K562 (cell line): ENCODE measurements around the gene TMC5. TPM values are rescaled to one million over a fixed set of nuclear protein-coding genes. Genes with fewer than 3 reads are reported as not detected.

Experiments used
- ATAC-seq: fragments of 200-7000 bp; cut with Tn5 transposase; 3 replicates; pipeline ENCODE4 v1.9.1; 2020; ENCODE audit warnings: moderate library complexity
- BruUV-seq: library from RNA; stranded (reverse); fragments of 400-500 nt; replicated peaks from 2 replicates; lab custom pipeline; 2021; lab: Mats Ljungman, UMichigan
- CTCF ChIA-PET: fragments of 300-600 bp; formaldehyde crosslinking; extraction: SDS; loops from one replicate; lab custom pipeline; 2021; ENCODE audit warnings: low intra/inter-chr PET ratio; lab: Yijun Ruan, JAX
- POLR2A ChIA-PET: fragments of 300-600, 350-650 bp; sonication (Branson Sonifier 250); formaldehyde crosslinking; extraction: SDS; loops from one replicate; lab custom pipeline; 2021; ENCODE audit warnings: antibody characterized with exemption, inconsistent platforms; lab: Yijun Ruan, JAX
- DNase-seq, 4 experiments: peaks; one replicate each; pipeline versions ENCODE4 v3.0.0 to v3.0.0-alpha.2; 2011 to 2018; ENCODE audit warnings: low spot score in 3 of 4, mixed read lengths in 3 of 4; ENCODE audit errors: extremely low read depth in 1 of 4
- FAIRE-seq: peaks from 2 replicates; lab custom pipeline; 2011; peaks lifted over from hg19 to GRCh38; lab: Jason Lieb, UNC
- H2AFZ ChIP-seq: 2 replicates; pipeline ENCODE4 v1.6.0; 2011; ENCODE audit warnings: low read depth, low read length, control low read depth, inconsistent platforms
- H3K27ac ChIP-seq: fragments of 200-600 bp; 3 replicates; pipeline ENCODE4 v1.8.0; 2011; ENCODE audit warnings: low read depth, mild to moderate bottlenecking, control low read depth, inconsistent platforms, low read length, moderate library complexity, mixed read lengths; ENCODE audit errors: extremely low read depth
- H3K27me3 ChIP-seq, 2 experiments: fragments of 300-600 bp in 1 of 2; 2 replicates in 1 of 2; 3 replicates in 1 of 2; pipeline versions ENCODE4 v1.6.0 to v1.8.0; 2011; ENCODE audit warnings: inconsistent platforms in 2 of 2, low read length in 2 of 2, mild to moderate bottlenecking in 1 of 2, mixed read lengths in 1 of 2, moderate library complexity in 1 of 2; ENCODE audit not compliant: control insufficient read depth in 2 of 2, insufficient read depth in 2 of 2
- H3K36me3 ChIP-seq: fragments of 300-600 bp; 3 replicates; pipeline ENCODE4 v1.8.0; 2011; ENCODE audit warnings: mild to moderate bottlenecking, low read length, inconsistent platforms; ENCODE audit not compliant: control insufficient read depth, insufficient read depth
- H3K4me1 ChIP-seq, 2 experiments: fragments of 200-600 bp in 1 of 2; replicated peaks in 1 of 2; 2 replicates in 1 of 2; 3 replicates in 1 of 2; pipeline versions ENCODE4 v1.5.1 to v1.8.0; 2011; ENCODE audit warnings: inconsistent platforms in 2 of 2, low read length in 2 of 2, mild to moderate bottlenecking in 1 of 2, mixed read lengths in 1 of 2, moderate library complexity in 1 of 2; ENCODE audit not compliant: control insufficient read depth in 2 of 2, insufficient read depth in 2 of 2
- H3K4me2 ChIP-seq: 2 replicates; pipeline ENCODE4 v1.6.1; 2011; ENCODE audit warnings: low read length, control low read depth, inconsistent platforms, mixed read lengths; ENCODE audit not compliant: insufficient read depth
- H3K4me3 ChIP-seq: fragments of 200-600 bp; sonication (generic), shearing (Covaris generic); 2 replicates; pipeline ENCODE4 v1.5.1; 2016; ENCODE audit warnings: control low read depth, inconsistent platforms
- H3K79me2 ChIP-seq: fragments of 200-600 bp; 3 replicates; pipeline ENCODE4 v1.8.0; 2011; ENCODE audit warnings: low read length, inconsistent platforms; ENCODE audit not compliant: control insufficient read depth, insufficient read depth
- H3K9ac ChIP-seq, 2 experiments: 2 replicates each; pipeline versions ENCODE4 v1.6.0 to v1.6.1; 2011; ENCODE audit warnings: low read depth in 2 of 2, low read length in 2 of 2, control low read depth in 1 of 2, inconsistent platforms in 1 of 2, mild to moderate bottlenecking in 1 of 2, mixed read lengths in 1 of 2; ENCODE audit not compliant: insufficient read depth in 1 of 2
- H3K9me1 ChIP-seq: one replicate; pipeline ENCODE4 v1.6.0; 2011; ENCODE audit warnings: inconsistent platforms, mild to moderate bottlenecking, low read length, moderate library complexity; ENCODE audit not compliant: control insufficient read depth, insufficient read depth
- H3K9me3 ChIP-seq: replicated peaks from 2 replicates; pipeline ENCODE4 v1.5.1; 2011; ENCODE audit warnings: low read depth, low read length, inconsistent platforms; ENCODE audit not compliant: control insufficient read depth, insufficient read depth
- H4K20me1 ChIP-seq: replicated peaks from 2 replicates; pipeline ENCODE4 v1.6.1; 2011; ENCODE audit warnings: low read length, inconsistent platforms, mixed read lengths; ENCODE audit not compliant: control insufficient read depth, insufficient read depth
- GTF2E2 ChIP-seq: fragments of 200-800 bp; sonication (Bioruptor generic); IDR thresholded peaks from 2 replicates; pipeline ENCODE4 v1.6.1; 2016; ENCODE audit warnings: missing genetic modification characterization, missing compliant biosample characterization
- ID3 ChIP-seq, 2 experiments: fragments of 250-450 bp in 1 of 2; fragments of 450-650 bp in 1 of 2; sonication (Bioruptor Pico) in 1 of 2; IDR thresholded peaks; 2 replicates each; pipeline versions ENCODE4 v1.6.1 to v1.8.0; 2016 to 2021; ENCODE audit warnings: mild to moderate bottlenecking in 2 of 2, moderate library complexity in 2 of 2, missing compliant biosample characterization in 1 of 2, missing genetic modification characterization in 1 of 2
- MAFG ChIP-seq: fragments of 450-650 bp; conservative IDR thresholded peaks from 2 replicates; pipeline ENCODE4 v1.6.1; 2016; ENCODE audit warnings: missing genetic modification characterization, missing compliant biosample characterization
- MYC ChIP-seq, 2 experiments: fragments of 250-450 bp in 1 of 2; sonication (Bioruptor Pico) in 1 of 2; IDR thresholded peaks; 2 replicates each; pipeline versions ENCODE4 v1.5.1 to v1.6.1; 2012 to 2021; ENCODE audit warnings: low read depth in 2 of 2, borderline replicate concordance in 1 of 2, improper control_type of control experiment in 1 of 2, low read length in 1 of 2, mild to moderate bottlenecking in 1 of 2, moderate library complexity in 1 of 2
- RBM25 ChIP-seq: fragments of 200-400 bp; formaldehyde crosslinking; IDR thresholded peaks from 2 replicates; pipeline ENCODE4 v1.6.1; 2018; ENCODE audit warnings: low read length, low read depth, moderate library complexity; ENCODE audit not compliant: severe bottlenecking
- RCOR1 ChIP-seq, 2 experiments: IDR thresholded peaks; 2 replicates each; pipeline ENCODE4 v1.6.1; 2012; ENCODE audit warnings: low read depth in 2 of 2, low read length in 2 of 2, borderline replicate concordance in 1 of 2, improper control_type of control experiment in 1 of 2
- SAFB ChIP-seq: fragments of 200-400 bp; formaldehyde crosslinking; IDR thresholded peaks from 2 replicates; pipeline ENCODE4 v1.6.1; 2017; ENCODE audit warnings: low read depth, low read length, borderline replicate concordance
- WGBS: fragments of 100-300 bp; shearing (Covaris generic); methylation state at CpG from one replicate; pipeline ENCODE4 v1.1.6; 2016; ENCODE audit warnings: low coverage, mixed read lengths; ENCODE audit not compliant: insufficient coverage; ENCODE audit errors: missing lambda C conversion rate; 5-methylcytosine and 5-hydroxymethylcytosine counted together
- in situ Hi-C: fragments of 300-500 bp; cut with MboI; formaldehyde crosslinking; loops from 4 replicates; pipeline ENCODE4 v1.15.0; 2018; ENCODE audit warnings: inconsistent platforms, mixed read lengths
- intact Hi-C: fragments of 100-400 bp; cut with micrococcal nuclease; formaldehyde crosslinking; loops from 2 replicates; pipeline ENCODE4 v1.14.2; 2022
- polyA plus RNA-seq, 8 experiments: library from polyadenylated mRNA; depleted of rRNA in 4 of 8; stranded (reverse) in 5 of 8; unstranded in 3 of 8; fragments of >200 nt; fragmentation: Nextera tagmentation in 2 of 8; fragmentation: Illumina TruSeq in 1 of 8; extraction: Ambion mirVana in 2 of 8; extraction: Trizol in 1 of 8; gene quantifications; 2 replicates each; pipeline versions ENCODE4 v1.2.1 to v1.2.3, GENCODE V29; 2011 to 2014; ENCODE audit warnings: inconsistent platforms in 1 of 8, missing spikeins in 1 of 8
- total RNA-seq, 7 experiments: library from RNA; depleted of rRNA in 6 of 7; stranded (reverse); fragments of >200 nt in 6 of 7; fragmentation: Illumina TruSeq in 2 of 7; extraction: Trizol in 2 of 7; gene quantifications; 2 replicates each; pipeline versions ENCODE4 v1.2.1 to v1.2.3, GENCODE V29; 2011 to 2021; ENCODE audit warnings: low replicate concordance in 1 of 7
- TF ChIP-seq, protein P1 (sequence below): fragments of 250-450 bp; sonication (Bioruptor Pico); IDR thresholded peaks from 2 replicates; pipeline ENCODE4 v1.8.0; 2022; ENCODE audit warnings: moderate library complexity, mild to moderate bottlenecking, inconsistent platforms

TMC5 gene
- total and polyA plus RNA-seq, 9 of the 15 experiments (the other 6 are each of a cell fraction or from before 2014, with no cell fraction given) = 0.83 to 2.6 (median 1.6) TPM

DNA sequence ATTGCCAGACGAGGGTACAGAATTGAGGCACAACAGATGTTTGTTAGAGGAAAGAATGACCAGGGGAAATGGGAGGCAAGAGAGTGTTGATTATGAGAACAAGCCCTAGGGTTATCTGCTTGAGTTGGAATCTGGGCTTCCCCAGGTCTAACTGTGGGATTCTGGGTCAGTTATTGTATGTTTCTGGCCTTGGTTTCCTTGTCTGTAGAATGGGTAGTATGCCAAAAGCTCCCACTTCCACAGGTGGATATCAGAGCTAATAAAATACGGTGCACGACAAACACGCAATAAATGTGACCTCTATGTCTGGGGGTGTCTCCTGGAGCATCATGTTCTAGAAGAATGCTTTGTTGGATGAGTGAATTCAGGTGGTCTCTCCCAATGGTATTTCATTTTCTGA is 517 bp downstream of the TMC5 start:
- ATAC-seq (no peak), DNase-seq (no peak), FAIRE-seq (no peak)
- H3K27ac ChIP-seq = no peak overlapping the region
- no peaks in the 10 kb centered on the region for H3K79me2 ChIP-seq
- H3K9ac ChIP-seq = 0 out of 4 replicates have a peak overlapping the region, but pooled peaks of 1 of the 2 experiments have one; percentile 48
- POLR2A ChIA-PET = interaction anchor here (0.9 to 1.0 kb wide), 2 partner anchors 12 to 30 kb away, joined by 3 to 4 read pairs; no protein-coding TSS in a partner anchor
- peaks cover 0 to 3% of the 10 kb centered on the region in 2 experiments; a peak in 2 of 5 replicates for H3K27me3 ChIP-seq
- CTCF ChIA-PET = no interaction called here
- H3K36me3 ChIP-seq = no peaks in the 10 kb centered on the region
- no peaks in the 10 kb centered on the region for H3K9me1 ChIP-seq
- TF ChIP-seq GTF2E2 (no peak), RCOR1 (IDR thresholded peaks at IDR 0.05; ENCODE audit: borderline replicate concordance in 1 of 2, low read depth in 2 of 2, low read length in 2 of 2) (no peak), ID3 (CRISPR knock-in tag; IDR thresholded peaks at IDR 0.05) (no peak), ID3 (tag; IDR thresholded peaks at IDR 0.05) (no peak), MYC (IDR thresholded peaks at IDR 0.05; ENCODE audit: low read depth, low read length) (no peak), MYC (CRISPR knock-in tag; IDR thresholded peaks at IDR 0.05; ENCODE audit: borderline replicate concordance, low read depth) (no peak), SAFB (no peak), MAFG (tag) (no peak), RBM25 (peak; percentile 70)
- TF ChIP-seq, protein P1, sequence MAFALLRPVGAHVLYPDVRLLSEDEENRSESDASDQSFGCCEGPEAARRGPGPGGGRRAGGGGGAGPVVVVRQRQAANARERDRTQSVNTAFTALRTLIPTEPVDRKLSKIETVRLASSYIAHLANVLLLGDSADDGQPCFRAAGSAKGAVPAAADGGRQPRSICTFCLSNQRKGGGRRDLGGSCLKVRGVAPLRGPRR (CRISPR knock-in tag) = no peak
- 68% methylated on average over 4 of the region's 4 CpGs for WGBS
- BruUV-seq = no TSS peak
- intact Hi-C loops (no loop called here), in situ Hi-C loops (no loop called here)
- no peaks in the 10 kb centered on the region for H4K20me1 ChIP-seq
- peak overlapping the region; percentile 63 for H2AFZ ChIP-seq
- peaks cover 7% of the 10 kb centered on the region in 2 experiments; a peak in 4 of 5 replicates for H3K4me1 ChIP-seq
- 0 out of 2 replicates have a peak, but pooled peaks cover 2% of the 10 kb centered on the region for H3K9me3 ChIP-seq
- no peak overlapping the region for H3K4me3 ChIP-seq
- peak overlapping the region; percentile 51; the same call in 1 of the 2 replicates for H3K4me2 ChIP-seq
